GM21447 (cell line): ENCODE results near the gene PRRX1.

ENCODE experiments used
- ATAC-seq: cut with Tn5 transposase; IDR thresholded peaks from one replicate; pipeline ENCODE4 v1.9.1; 2021; ENCODE audit not compliant: unreplicated experiment

PRRX1 gene

GRCh38 chr1:170755795-170756194 is 91.9 kb downstream of the PRRX1 start:
- no peak for ATAC-seq

- ATAC-seq: no peak
Measured at GRCh38 chr1:170758992-170759391, 95.1 kb downstream of the PRRX1 start.

GRCh38 chr1:170765279-170765678 is 101.3 kb downstream of the PRRX1 start:
- ATAC-seq: no peak

- ATAC-seq: no peak
Measured at GRCh38 chr1:170765712-170766330, 101.9 kb downstream of the PRRX1 start.

GRCh38 chr1:170768929-170769328 is 105.0 kb downstream of the PRRX1 start:
- ATAC-seq: no peak

- ATAC-seq: no peak
Measured at GRCh38 chr1:170769691-170770090, 105.8 kb downstream of the PRRX1 start.

- no peak for ATAC-seq
Measured at GRCh38 chr1:170770254-170770653, 106.3 kb downstream of the PRRX1 start.

GRCh38 chr1:170776252-170776651 is 112.3 kb downstream of the PRRX1 start:
- no peak for ATAC-seq

- no peak for ATAC-seq
Measured at GRCh38 chr1:170776777-170777176, 112.8 kb downstream of the PRRX1 start.
